HepG2 (cell line): Measurements from ENCODE around the gene WNT3. TPM values are rescaled to one million over a fixed set of nuclear protein-coding genes. Genes with fewer than 3 reads are reported as not detected.

Experiments used
- ARNT2 ChIP-seq: sonication (generic); formaldehyde crosslinking; IDR thresholded peaks from 2 replicates; pipeline ENCODE4 v1.8.0; 2022; ENCODE audit warnings: mild to moderate bottlenecking, low read depth, missing genetic modification reagents, moderate library complexity
- BORCS8-MEF2B ChIP-seq: sonication (generic); formaldehyde crosslinking; IDR thresholded peaks from 2 replicates; pipeline ENCODE4 v1.8.0; 2022; ENCODE audit warnings: mild to moderate bottlenecking, missing genetic modification reagents
- FOXM1 ChIP-seq: sonication (generic); formaldehyde crosslinking; IDR thresholded peaks from 2 replicates; pipeline ENCODE4 v1.5.0; 2020; ENCODE audit warnings: missing genetic modification reagents
- HIC2 ChIP-seq: sonication (generic); formaldehyde crosslinking; IDR thresholded peaks from 2 replicates; pipeline ENCODE4 v1.9.0; 2022; ENCODE audit warnings: low read depth, missing genetic modification reagents
- IRF9 ChIP-seq: sonication (generic); formaldehyde crosslinking; IDR thresholded peaks from 2 replicates; pipeline ENCODE4 v1.8.0; 2022; ENCODE audit warnings: missing genetic modification reagents, mild to moderate bottlenecking, borderline replicate concordance
- MXI1 ChIP-seq: IDR thresholded peaks from 3 replicates; pipeline ENCODE4 v1.6.1; 2012; ENCODE audit warnings: low read depth, low read length, inconsistent platforms, borderline replicate concordance
- RBFOX2 ChIP-seq: fragments of 200-400 bp; formaldehyde crosslinking; IDR thresholded peaks from 2 replicates; pipeline ENCODE4 v1.6.1; 2017; ENCODE audit warnings: low read depth, mild to moderate bottlenecking, low read length
- RCOR2 ChIP-seq: IDR thresholded peaks from 2 replicates; pipeline ENCODE4 v1.6.1; 2016; ENCODE audit warnings: missing biosample characterization, missing genetic modification reagents
- REXO4 ChIP-seq: sonication (generic); formaldehyde crosslinking; IDR thresholded peaks from 2 replicates; pipeline ENCODE4 v1.8.0; 2022; ENCODE audit warnings: missing genetic modification reagents, mild to moderate bottlenecking, borderline replicate concordance
- ZBTB38 ChIP-seq: sonication (generic); formaldehyde crosslinking; IDR thresholded peaks from 2 replicates; pipeline ENCODE4 v1.5.1; 2020; ENCODE audit warnings: mild to moderate bottlenecking, missing genetic modification reagents
- ZNF10 ChIP-seq: sonication (generic); formaldehyde crosslinking; IDR thresholded peaks from 2 replicates; pipeline ENCODE4 v1.4.0; 2020; ENCODE audit warnings: mild to moderate bottlenecking, low read depth, missing genetic modification reagents, borderline replicate concordance
- ZNF317 ChIP-seq: sonication (generic); formaldehyde crosslinking; IDR thresholded peaks from 2 replicates; pipeline ENCODE4 v1.5.0; 2020; ENCODE audit warnings: mild to moderate bottlenecking, missing genetic modification reagents
- ZNF563 ChIP-seq: sonication (generic); formaldehyde crosslinking; IDR thresholded peaks from 2 replicates; pipeline ENCODE4 v1.8.0; 2022; ENCODE audit warnings: mild to moderate bottlenecking, moderate library complexity, missing genetic modification reagents
- ZNF703 ChIP-seq: sonication (generic); formaldehyde crosslinking; IDR thresholded peaks from 2 replicates; pipeline ENCODE4 v1.5.1; 2020; ENCODE audit warnings: missing genetic modification reagents, mild to moderate bottlenecking, moderate library complexity, borderline replicate concordance
- ZNF790 ChIP-seq: sonication (generic); formaldehyde crosslinking; IDR thresholded peaks from 2 replicates; pipeline ENCODE4 v1.8.0; 2022; ENCODE audit warnings: missing genetic modification reagents, mild to moderate bottlenecking, borderline replicate concordance
- ZSCAN12 ChIP-seq: sonication (generic); formaldehyde crosslinking; IDR thresholded peaks from 2 replicates; pipeline ENCODE4 v1.9.0; 2021; ENCODE audit warnings: mild to moderate bottlenecking, missing genetic modification reagents
- ZZZ3 ChIP-seq: sonication (generic); formaldehyde crosslinking; IDR thresholded peaks from 2 replicates; pipeline ENCODE4 v1.4.0; 2020; ENCODE audit warnings: missing genetic modification reagents, mild to moderate bottlenecking, borderline replicate concordance
- polyA plus RNA-seq, 8 experiments: library from polyadenylated mRNA; depleted of rRNA in 3 of 8; stranded (reverse) in 7 of 8; unstranded in 1 of 8; fragments of >200 nt; fragmentation: Illumina TruSeq in 4 of 8; extraction: Trizol in 4 of 8; gene quantifications; 2 replicates each; pipeline versions ENCODE4 v1.2.1 to v1.2.3, GENCODE V29; 2011 to 2016; ENCODE audit warnings: low read depth in 4 of 8, missing spikeins in 1 of 8, mixed read lengths in 1 of 8; ENCODE audit not compliant: insufficient read depth in 1 of 8
- total RNA-seq, 5 experiments: library from RNA; depleted of rRNA; stranded (reverse); fragments of >200 nt; fragmentation: Illumina TruSeq; extraction: Trizol; gene quantifications; 2 replicates each; pipeline ENCODE4 v1.2.3, GENCODE V29; 2016; ENCODE audit warnings: low read depth in 1 of 5
- TF ChIP-seq, protein P1 (sequence below): sonication (generic); formaldehyde crosslinking; IDR thresholded peaks from 2 replicates; pipeline ENCODE4 v1.4.0; 2020; ENCODE audit warnings: missing genetic modification reagents, borderline replicate concordance
- TF ChIP-seq, protein P2 (sequence below): IDR thresholded peaks from 2 replicates; pipeline ENCODE4 v1.4.0; 2020; ENCODE audit warnings: mild to moderate bottlenecking, missing genetic modification reagents
- TF ChIP-seq, protein P3 (sequence below): sonication (generic); formaldehyde crosslinking; IDR thresholded peaks from 2 replicates; pipeline ENCODE4 v1.5.0; 2020; ENCODE audit warnings: missing genetic modification reagents, mild to moderate bottlenecking, borderline replicate concordance

WNT3 gene
- total and polyA plus RNA-seq, 2 of the 13 experiments (the other 11 are each of a cell fraction or from before 2014, with no cell fraction given), result 8.5 to 10.3 TPM

- TF ChIP-seq, protein P1, sequence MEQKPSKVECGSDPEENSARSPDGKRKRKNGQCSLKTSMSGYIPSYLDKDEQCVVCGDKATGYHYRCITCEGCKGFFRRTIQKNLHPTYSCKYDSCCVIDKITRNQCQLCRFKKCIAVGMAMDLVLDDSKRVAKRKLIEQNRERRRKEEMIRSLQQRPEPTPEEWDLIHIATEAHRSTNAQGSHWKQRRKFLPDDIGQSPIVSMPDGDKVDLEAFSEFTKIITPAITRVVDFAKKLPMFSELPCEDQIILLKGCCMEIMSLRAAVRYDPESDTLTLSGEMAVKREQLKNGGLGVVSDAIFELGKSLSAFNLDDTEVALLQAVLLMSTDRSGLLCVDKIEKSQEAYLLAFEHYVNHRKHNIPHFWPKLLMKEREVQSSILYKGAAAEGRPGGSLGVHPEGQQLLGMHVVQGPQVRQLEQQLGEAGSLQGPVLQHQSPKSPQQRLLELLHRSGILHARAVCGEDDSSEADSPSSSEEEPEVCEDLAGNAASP (CRISPR knock-in tag), result no peak
- TF ChIP-seq ZNF563 (CRISPR knock-in tag) (no peak), HIC2 (CRISPR knock-in tag) (peak; percentile 56; the same call in 1 of the 2 replicates), BORCS8-MEF2B (CRISPR knock-in tag) (no peak), RBFOX2 (no peak), RCOR2 (no peak; the same call in 1 of the 2 replicates), ZNF790 (CRISPR knock-in tag) (no peak), ZNF317 (CRISPR knock-in tag) (no peak), ZSCAN12 (CRISPR knock-in tag) (no peak), MXI1 (no peak; the same call in 2 of the 3 replicates), IRF9 (no peak), FOXM1 (CRISPR knock-in tag) (no peak), ZNF703 (CRISPR knock-in tag) (no peak), ZBTB38 (CRISPR knock-in tag) (no peak), ZNF10 (CRISPR knock-in tag) (0 out of 2 replicates have a peak, but pooled peaks have one; percentile 50), ZZZ3 (CRISPR knock-in tag) (no peak; the same call in 1 of the 2 replicates), REXO4 (no peak), ARNT2 (CRISPR knock-in tag) (no peak; the same call in 1 of the 2 replicates)
- TF ChIP-seq, protein P2, sequence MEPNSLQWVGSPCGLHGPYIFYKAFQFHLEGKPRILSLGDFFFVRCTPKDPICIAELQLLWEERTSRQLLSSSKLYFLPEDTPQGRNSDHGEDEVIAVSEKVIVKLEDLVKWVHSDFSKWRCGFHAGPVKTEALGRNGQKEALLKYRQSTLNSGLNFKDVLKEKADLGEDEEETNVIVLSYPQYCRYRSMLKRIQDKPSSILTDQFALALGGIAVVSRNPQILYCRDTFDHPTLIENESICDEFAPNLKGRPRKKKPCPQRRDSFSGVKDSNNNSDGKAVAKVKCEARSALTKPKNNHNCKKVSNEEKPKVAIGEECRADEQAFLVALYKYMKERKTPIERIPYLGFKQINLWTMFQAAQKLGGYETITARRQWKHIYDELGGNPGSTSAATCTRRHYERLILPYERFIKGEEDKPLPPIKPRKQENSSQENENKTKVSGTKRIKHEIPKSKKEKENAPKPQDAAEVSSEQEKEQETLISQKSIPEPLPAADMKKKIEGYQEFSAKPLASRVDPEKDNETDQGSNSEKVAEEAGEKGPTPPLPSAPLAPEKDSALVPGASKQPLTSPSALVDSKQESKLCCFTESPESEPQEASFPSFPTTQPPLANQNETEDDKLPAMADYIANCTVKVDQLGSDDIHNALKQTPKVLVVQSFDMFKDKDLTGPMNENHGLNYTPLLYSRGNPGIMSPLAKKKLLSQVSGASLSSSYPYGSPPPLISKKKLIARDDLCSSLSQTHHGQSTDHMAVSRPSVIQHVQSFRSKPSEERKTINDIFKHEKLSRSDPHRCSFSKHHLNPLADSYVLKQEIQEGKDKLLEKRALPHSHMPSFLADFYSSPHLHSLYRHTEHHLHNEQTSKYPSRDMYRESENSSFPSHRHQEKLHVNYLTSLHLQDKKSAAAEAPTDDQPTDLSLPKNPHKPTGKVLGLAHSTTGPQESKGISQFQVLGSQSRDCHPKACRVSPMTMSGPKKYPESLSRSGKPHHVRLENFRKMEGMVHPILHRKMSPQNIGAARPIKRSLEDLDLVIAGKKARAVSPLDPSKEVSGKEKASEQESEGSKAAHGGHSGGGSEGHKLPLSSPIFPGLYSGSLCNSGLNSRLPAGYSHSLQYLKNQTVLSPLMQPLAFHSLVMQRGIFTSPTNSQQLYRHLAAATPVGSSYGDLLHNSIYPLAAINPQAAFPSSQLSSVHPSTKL (CRISPR knock-in tag), result no peak
- TF ChIP-seq, protein P3, sequence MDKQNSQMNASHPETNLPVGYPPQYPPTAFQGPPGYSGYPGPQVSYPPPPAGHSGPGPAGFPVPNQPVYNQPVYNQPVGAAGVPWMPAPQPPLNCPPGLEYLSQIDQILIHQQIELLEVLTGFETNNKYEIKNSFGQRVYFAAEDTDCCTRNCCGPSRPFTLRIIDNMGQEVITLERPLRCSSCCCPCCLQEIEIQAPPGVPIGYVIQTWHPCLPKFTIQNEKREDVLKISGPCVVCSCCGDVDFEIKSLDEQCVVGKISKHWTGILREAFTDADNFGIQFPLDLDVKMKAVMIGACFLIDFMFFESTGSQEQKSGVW, result no peak
Observed at GRCh38 chr17:46770439-46770817, 48.1 kb downstream of the WNT3 start (continued).
